Mucosa of descending colon (tissue), 3 donors: ENCODE results near the gene OSCP1. TPM values are rescaled to one million over a fixed set of nuclear protein-coding genes. Genes with fewer than 3 reads are reported as not detected.
A peak's percentile ranks its signal among the peaks of the same experiment; 100 is the strongest.

Source experiments
- ATAC-seq: fragments of 200-7000 bp; cut with Tn5 transposase; one replicate; pipeline ENCODE4 v1.9.1; 2020; ENCODE audit warnings: mild to moderate bottlenecking, moderate library complexity
- DNase-seq, 3 donors: peaks; one replicate each; pipeline ENCODE4 v3.0.0-alpha.2; 2020
- H3K36me3 ChIP-seq: fragments of 200-600 bp; one replicate; pipeline ENCODE4 v1.8.0; 2021; ENCODE audit warnings: low read depth, mild to moderate bottlenecking
- H3K4me1 ChIP-seq: fragments of 200-600 bp; one replicate; pipeline ENCODE4 v1.8.0; 2021; ENCODE audit warnings: low read depth, mild to moderate bottlenecking
- H3K4me3 ChIP-seq: fragments of 200-600 bp; one replicate; pipeline ENCODE4 v1.8.0; 2021; ENCODE audit warnings: mild to moderate bottlenecking
- H3K9me3 ChIP-seq: fragments of 200-600 bp; one replicate; pipeline ENCODE4 v1.8.0; 2021; ENCODE audit warnings: mild to moderate bottlenecking
- CTCF ChIP-seq: fragments of 200-600 bp; IDR thresholded peaks from one replicate; pipeline ENCODE4 v1.8.0; 2022; ENCODE audit warnings: antibody characterized with exemption, mild to moderate bottlenecking
- intact Hi-C, 2 donors: fragments of 100-400 bp; cut with DNase I in 1 of 2; cut with micrococcal nuclease in 1 of 2; formaldehyde crosslinking; loops; one replicate each; pipeline versions ENCODE4 v1.11.0 to v1.11.1; 2022; cut with DNase I, micrococcal nuclease
- total RNA-seq, 3 donors: library from RNA; stranded (reverse); fragmentation: NEBNext Ultra II Directional in 2 of 3; extraction: Animal tissue kit (Norgen Biotek cat#: 25700) in 2 of 3; gene quantifications; one replicate each; pipeline versions ENCODE4 v1.2.1 to v1.2.4, GENCODE V29; 2021 to 2023
- donor health status: DM: no; HTN: no; CAD: no; lungs with moderate emphysema.
- donor health status: DM: no; HTN: no; CAD: no.
- donor health status: DM: no; HTN: yes; CAD: no.

The OSCP1 gene
- total RNA-seq, 3 donors from 2014 or later, result 2.5 to 8.4 (median 3.7) TPM

DNA sequence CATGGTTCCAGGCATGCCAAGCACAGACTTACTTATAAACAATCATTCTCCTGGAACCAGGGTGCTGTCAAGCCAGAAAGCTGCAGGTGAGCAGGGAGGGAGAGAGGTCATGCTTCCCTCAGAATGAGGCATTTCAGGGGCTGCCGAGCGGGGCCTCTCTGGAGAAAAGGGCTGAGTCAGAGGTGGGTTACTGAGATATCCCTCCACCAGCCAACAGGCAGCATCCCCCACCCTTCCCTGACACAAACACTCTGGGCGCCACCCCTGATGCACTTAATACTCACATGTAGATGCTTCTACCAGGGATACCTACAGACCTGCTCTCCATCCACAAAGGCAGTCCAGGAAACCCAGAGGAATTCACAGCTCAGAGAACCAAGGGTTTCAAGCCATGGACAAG lies 77.6 kb downstream of the OSCP1 start:
- no peak for TF ChIP-seq CTCF
- Histone ChIP-seq H3K4me3 (no peak overlapping the region), H3K36me3 (no peaks in the 10 kb centered on the region), H3K9me3 (no peaks in the 10 kb centered on the region), H3K4me1 (peaks cover 42% of the 10 kb centered on the region)
- ATAC-seq (no peak), DNase-seq (no peak)
- intact Hi-C loops, result no loop called here

- ATAC-seq (peak; percentile 80), DNase-seq (peak; percentile 72 to 97 (median 88))
- H3K4me3 ChIP-seq, result no peak overlapping the region
- intact Hi-C loops, result no loop called here
- TF ChIP-seq CTCF, result peak; percentile 94
- peaks cover 44% of the 10 kb centered on the region for H3K4me1 ChIP-seq
- no peaks in the 10 kb centered on the region for H3K9me3 ChIP-seq
- no peaks in the 10 kb centered on the region for H3K36me3 ChIP-seq
These were observed 81.0 kb downstream of the OSCP1 start for GRCh38 chr1:36369061-36369861.

Other genes starting within 250 kb of the OSCP1 start
- 100 to 1,000 TPM in 1 of 3 donors, 10 to 100 TPM in 2; 83.0 to 103 (median 85.1) TPM for gene THRAP3, start 226.0 kb downstream of the OSCP1 start, total RNA-seq
- gene SH3D21, start 144.1 kb downstream of the OSCP1 start, total RNA-seq, result 10 to 100 TPM; 12.3 to 18.0 (median 14.2) TPM
- gene EVA1B, start 126.8 kb downstream of the OSCP1 start, total RNA-seq, result 10 to 100 TPM in 1 of 3 donors, 1 to 10 TPM in 2; 1.5 to 17.6 (median 8.2) TPM
- 10 to 100 TPM; 51.5 to 85.0 (median 59.4) TPM for gene STK40, start 64.5 kb downstream of the OSCP1 start, total RNA-seq
- gene LSM10, start 52.5 kb downstream of the OSCP1 start, total RNA-seq, result 10 to 100 TPM; 19.5 to 52.9 (median 22.5) TPM
- 10 to 100 TPM; 48.4 to 59.4 (median 54.9) TPM for gene MRPS15, start 13.9 kb upstream of the OSCP1 start, total RNA-seq
- 1 to 10 TPM; 1.4 to 7.7 (median 4.7) TPM for gene CSF3R, start 32.5 kb upstream of the OSCP1 start, total RNA-seq